HepG2 (cell line): Measurements from ENCODE around the gene GJA9. TPM values are rescaled to one million over a fixed set of nuclear protein-coding genes. Genes with fewer than 3 reads are reported as not detected.

Source experiments
- AKAP8 ChIP-seq: sonication (generic); formaldehyde crosslinking; IDR thresholded peaks from 2 replicates; pipeline ENCODE4 v1.5.1; 2020; ENCODE audit warnings: mild to moderate bottlenecking, missing genetic modification reagents
- ATF3 ChIP-seq: sonication (generic); formaldehyde crosslinking; IDR thresholded peaks from 2 replicates; pipeline ENCODE4 v1.4.0; 2020; ENCODE audit warnings: missing genetic modification reagents
- HNRNPL ChIP-seq: fragments of 200-400 bp; formaldehyde crosslinking; IDR thresholded peaks from 2 replicates; pipeline ENCODE4 v1.6.1; 2017; ENCODE audit warnings: mild to moderate bottlenecking, low read depth, low read length
- NR0B2 ChIP-seq: sonication (generic); formaldehyde crosslinking; IDR thresholded peaks from 2 replicates; pipeline ENCODE4 v1.4.0; 2020; ENCODE audit warnings: mild to moderate bottlenecking, missing genetic modification reagents
- PHB2 ChIP-seq: fragments of 450-650 bp; IDR thresholded peaks from 2 replicates; pipeline ENCODE4 v1.6.1; 2018; ENCODE audit not compliant: partially characterized antibody
- POLR2G ChIP-seq: fragments of 200-400 bp; formaldehyde crosslinking; IDR thresholded peaks from 2 replicates; pipeline ENCODE4 v1.6.1; 2018; ENCODE audit warnings: mild to moderate bottlenecking, low read depth, low read length, moderate library complexity
- RELA ChIP-seq: sonication (generic); formaldehyde crosslinking; IDR thresholded peaks from 2 replicates; pipeline ENCODE4 v1.4.0; 2020; ENCODE audit warnings: missing genetic modification reagents
- THAP7 ChIP-seq: sonication (generic); formaldehyde crosslinking; IDR thresholded peaks from 2 replicates; pipeline ENCODE4 v1.8.1; 2023; ENCODE audit warnings: mild to moderate bottlenecking, missing genetic modification reagents
- ZNF7 ChIP-seq: IDR thresholded peaks from 2 replicates; pipeline ENCODE4 v1.6.1; 2016; ENCODE audit warnings: missing biosample characterization, missing genetic modification reagents
- polyA plus RNA-seq, 8 experiments: library from polyadenylated mRNA; depleted of rRNA in 3 of 8; stranded (reverse) in 7 of 8; unstranded in 1 of 8; fragments of >200 nt; fragmentation: Illumina TruSeq in 4 of 8; extraction: Trizol in 4 of 8; gene quantifications; 2 replicates each; pipeline versions ENCODE4 v1.2.1 to v1.2.3, GENCODE V29; 2011 to 2016; ENCODE audit warnings: low read depth in 4 of 8, missing spikeins in 1 of 8, mixed read lengths in 1 of 8; ENCODE audit not compliant: insufficient read depth in 1 of 8
- total RNA-seq, 5 experiments: library from RNA; depleted of rRNA; stranded (reverse); fragments of >200 nt; fragmentation: Illumina TruSeq; extraction: Trizol; gene quantifications; 2 replicates each; pipeline ENCODE4 v1.2.3, GENCODE V29; 2016; ENCODE audit warnings: low read depth in 1 of 5

Gene GJA9
- total and polyA plus RNA-seq, 2 of the 13 experiments (the other 11 are each of a cell fraction or from before 2014, with no cell fraction given) = 0.08 to 0.13 TPM

- TF ChIP-seq ATF3 (CRISPR knock-in tag) = no peak
- peak; percentile 68; the same call in 1 of the 2 replicates for TF ChIP-seq NR0B2 (CRISPR knock-in tag)
- peak; percentile 92 for TF ChIP-seq POLR2G
- TF ChIP-seq ZNF7 (CRISPR knock-in tag) = no peak
- TF ChIP-seq RELA (CRISPR knock-in tag) = no peak
- TF ChIP-seq PHB2 = no peak
- TF ChIP-seq HNRNPL = no peak
- peak; percentile 82 for TF ChIP-seq AKAP8 (CRISPR knock-in tag)
- TF ChIP-seq THAP7 (CRISPR knock-in tag) = no peak
- TF ChIP-seq, all 625 proteins: peak for 197
These were observed 8.1 kb downstream of the GJA9 start, which contains the start of gene MYCBP (continued) for GRCh38 chr1:38873027-38873969.
